ENCODE results near the gene GRPEL2. TPM values are rescaled to one million over a fixed set of nuclear protein-coding genes. Genes with fewer than 3 reads are reported as not detected.

GRPEL2 gene
- total RNA-seq, 1 experiment from 2014 or later = 48.9 TPM

GRCh38 chr5:149345892-149346222, 558 bp downstream of the GRPEL2 start:
- Histone ChIP-seq H3K9me3 (ENCODE audit: control insufficient read depth in 1 of 2, insufficient read depth in 1 of 2, low read depth in 1 of 2, low read length in 2 of 2) (no peaks in the 10 kb centered on the region), H4K20me1 (ENCODE audit: insufficient read depth) (no peaks in the 10 kb centered on the region), H3K36me3 (ENCODE audit: control insufficient read depth in 1 of 2, insufficient read depth in 2 of 2, low read length in 2 of 2) (peaks cover 33 to 34% of the 10 kb centered on the region in 2 experiments), H3K27me3 (ENCODE audit: insufficient read depth, low read length) (no peaks in the 10 kb centered on the region), H3K4me1 (ENCODE audit: control insufficient read depth in 1 of 2, insufficient read depth in 2 of 2, low read length in 2 of 2) (peaks cover 5 to 11% of the 10 kb centered on the region in 2 experiments; a peak in 3 of 4 replicates), H3K4me2 (ENCODE audit: low read length) (peak overlapping the region; percentile 93), H3K9me2 (ENCODE audit: insufficient read depth) (no peaks in the 10 kb centered on the region), H2AFZ (ENCODE audit: low read depth, low read length, poor library complexity, severe bottlenecking) (no peak overlapping the region), H3K79me2 (ENCODE audit: insufficient read depth, low read length) (peaks cover 55% of the 10 kb centered on the region), H3K4me3 (replicated peaks in 1 of 2; ENCODE audit: low read depth in 1 of 2, low read length in 2 of 2) (peak overlapping the region; percentile 94 to 97), H3K9ac (ENCODE audit: low read length) (peak overlapping the region; percentile 92), H3K27ac (ENCODE audit: low read depth, low read length) (peak overlapping the region; percentile 79)
- DNase-seq (ENCODE audit: low read depth, low spot score) (no peak), ATAC-seq (peak; percentile 23)
- intact Hi-C loops (cut with micrococcal nuclease) = loop anchor here (1.0 kb wide), 1 partner anchor 11 kb away; no protein-coding TSS in a partner anchor
- TF ChIP-seq TCF7L2 (IDR thresholded peaks at IDR 0.05; ENCODE audit: borderline replicate concordance, extremely low read depth, insufficient read depth, insufficient read length) = no peak
- no peak for TF ChIP-seq CBX3 (IDR thresholded peaks at IDR 0.05; ENCODE audit: low read depth)
- no peak for TF ChIP-seq RAD21 (IDR thresholded peaks at IDR 0.05; ENCODE audit: low read depth)
- TF ChIP-seq EZH2 (IDR thresholded peaks at IDR 0.05) = no peak
- no peak for TF ChIP-seq EGR1 (IDR thresholded peaks at IDR 0.05; ENCODE audit: low read depth)
- TF ChIP-seq ZNF274 (IDR thresholded peaks at IDR 0.05; ENCODE audit: low read depth, low read length) = no peak
- no peak for TF ChIP-seq MAX (IDR thresholded peaks at IDR 0.05)
- TF ChIP-seq SIN3A (IDR thresholded peaks at IDR 0.05; ENCODE audit: low read depth) = no peak
- TF ChIP-seq JUND (IDR thresholded peaks at IDR 0.05) = no peak
- TF ChIP-seq ZBTB33 (IDR thresholded peaks at IDR 0.05; ENCODE audit: extremely low read depth, insufficient replicate concordance, low read length) = no peak
- TF ChIP-seq REST (IDR thresholded peaks at IDR 0.05; ENCODE audit: low read depth) = no peak
- no peak for TF ChIP-seq SRF (IDR thresholded peaks at IDR 0.05; ENCODE audit: low read depth)
- no peak for TF ChIP-seq EZH2phosphoT487 (IDR thresholded peaks at IDR 0.05; ENCODE audit: borderline replicate concordance)
- TF ChIP-seq POLR2AphosphoS5 (IDR thresholded peaks at IDR 0.05; ENCODE audit: low read depth, low read length) = no peak
- TF ChIP-seq YY1 (IDR thresholded peaks at IDR 0.05; ENCODE audit: extremely low read depth, insufficient replicate concordance, low read depth, low read length) = no peak
- TF ChIP-seq CEBPB (IDR thresholded peaks at IDR 0.05; ENCODE audit: low read depth) = no peak
- BruUV-seq (replicated peaks) = no TSS peak
- ChIA-PET RAD21 (ENCODE audit: low non-redundant PET in 1 of 2, low total read pairs in 2 of 2, uncharacterized antibody in 2 of 2, unreplicated experiment in 2 of 2) (interaction anchor here (0.8 to 1.0 kb wide), 2 partner anchors 25 to 89 kb away, joined by 3 to 6 read pairs; no protein-coding TSS in a partner anchor), CTCF (interaction anchor here (1.6 kb wide), 1 partner anchor 206 kb away, joined by 5 read pairs; the partner anchor contains the start of gene CSNK1A1), POLR2A (interaction anchor here (1.3 to 2.9 kb wide), 3 partner anchors 12 to 217 kb away, joined by 3 to 18 read pairs (median 8); partner anchors contain the start of gene PCYOX1L)
